ENCODE measurements around the gene ANKRD22. TPM values are rescaled to one million over a fixed set of nuclear protein-coding genes. Genes with fewer than 3 reads are reported as not detected.

The ANKRD22 gene
- total RNA-seq, result 1 to 10 TPM in 2 of 6 donors, under 1 TPM in 2, not detected in 2; 0.30 to 1.9 (median 1.1) TPM

DNA sequence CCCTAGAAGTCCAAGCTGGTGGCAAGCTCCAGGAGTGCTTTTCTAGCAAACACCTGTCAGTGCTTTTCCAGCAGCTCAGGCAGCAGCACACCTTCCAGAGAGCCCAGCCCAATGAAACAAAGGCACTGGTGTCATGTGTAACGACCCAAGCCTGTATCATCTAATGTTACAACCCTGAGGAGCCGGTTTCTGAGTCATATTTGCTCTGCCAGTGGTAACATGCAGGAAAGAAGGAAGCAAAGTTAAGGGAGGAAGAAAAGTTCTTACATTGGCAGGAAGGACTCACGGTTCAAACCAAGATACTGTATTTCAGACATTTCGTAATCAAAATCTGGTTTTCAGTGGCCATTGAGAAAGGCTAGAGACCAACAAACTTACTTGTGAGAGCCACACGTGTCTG is at the start of gene ANKRD22:
TSS of gene ANKRD22 (minus strand) at position 139 of the 400 bp plus-strand sequence. CDS start 237 bp downstream, outside the sequence.
- Histone ChIP-seq H3K4me1 (peaks cover 3 to 29% (median 24%) of the 10 kb centered on the region in 4 donors), H3K36me3 (no peaks in the 10 kb centered on the region), H3K27me3 (no peaks in the 10 kb centered on the region), H3K4me3 (no peak within 1 kb of the TSS), H3K27ac (peak within 1 kb of the TSS; percentile 5 to 71 (median 54)), H3K9me3 (no peaks in the 10 kb centered on the region)
- TF ChIP-seq, protein P1, sequence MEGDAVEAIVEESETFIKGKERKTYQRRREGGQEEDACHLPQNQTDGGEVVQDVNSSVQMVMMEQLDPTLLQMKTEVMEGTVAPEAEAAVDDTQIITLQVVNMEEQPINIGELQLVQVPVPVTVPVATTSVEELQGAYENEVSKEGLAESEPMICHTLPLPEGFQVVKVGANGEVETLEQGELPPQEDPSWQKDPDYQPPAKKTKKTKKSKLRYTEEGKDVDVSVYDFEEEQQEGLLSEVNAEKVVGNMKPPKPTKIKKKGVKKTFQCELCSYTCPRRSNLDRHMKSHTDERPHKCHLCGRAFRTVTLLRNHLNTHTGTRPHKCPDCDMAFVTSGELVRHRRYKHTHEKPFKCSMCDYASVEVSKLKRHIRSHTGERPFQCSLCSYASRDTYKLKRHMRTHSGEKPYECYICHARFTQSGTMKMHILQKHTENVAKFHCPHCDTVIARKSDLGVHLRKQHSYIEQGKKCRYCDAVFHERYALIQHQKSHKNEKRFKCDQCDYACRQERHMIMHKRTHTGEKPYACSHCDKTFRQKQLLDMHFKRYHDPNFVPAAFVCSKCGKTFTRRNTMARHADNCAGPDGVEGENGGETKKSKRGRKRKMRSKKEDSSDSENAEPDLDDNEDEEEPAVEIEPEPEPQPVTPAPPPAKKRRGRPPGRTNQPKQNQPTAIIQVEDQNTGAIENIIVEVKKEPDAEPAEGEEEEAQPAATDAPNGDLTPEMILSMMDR (IDR thresholded peaks at IDR 0.05), result no peak
- TF ChIP-seq EP300 (IDR thresholded peaks at IDR 0.05), result peak in 1 of 4 donors; percentile 6
- peak; percentile 11 to 22 for TF ChIP-seq POLR2AphosphoS5 (IDR thresholded peaks at IDR 0.05)
- peak in 1 of 4 donors; percentile 7 for TF ChIP-seq POLR2A (IDR thresholded peaks at IDR 0.05)
- DNase-seq (peak in 1 of 2 donors; percentile 87), ATAC-seq (ENCODE audit: low FRiP score in 2 of 2) (peak; percentile 84 to 91)
- 37 to 51% methylated on average over 5 of the region's 5 CpGs for WGBS, 2 donors

DNA sequence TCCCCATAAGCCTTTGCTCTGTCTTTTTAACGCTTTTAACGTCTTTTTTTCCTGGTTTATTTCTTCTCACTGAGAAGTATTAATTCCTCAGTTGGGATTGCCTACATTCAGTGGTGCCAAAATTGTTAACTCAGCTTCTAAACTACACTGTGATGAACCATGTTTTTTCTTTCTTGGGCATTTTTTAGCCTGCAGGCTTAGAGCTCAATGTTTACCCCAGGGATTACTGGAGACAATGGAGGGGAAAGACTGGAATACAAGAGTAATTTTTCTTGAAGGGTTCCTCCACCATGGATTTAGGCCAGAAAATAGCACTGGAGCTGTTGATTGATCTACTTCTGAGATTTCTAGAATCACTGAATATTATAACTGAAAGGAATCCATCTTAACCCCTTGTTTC is 48.2 kb upstream of the ANKRD22 start:
- Histone ChIP-seq H3K9me3 (no peaks in the 10 kb centered on the region), H3K27me3 (no peaks in the 10 kb centered on the region), H3K27ac (no peak overlapping the region), H3K4me3 (no peak overlapping the region), H3K36me3 (peaks cover 0 to 5% (median 0%) of the 10 kb centered on the region in 4 donors), H3K4me1 (peaks cover 0 to 5% (median 0%) of the 10 kb centered on the region in 4 donors)
- TF ChIP-seq, protein P1 (IDR thresholded peaks at IDR 0.05), result no peak
- TF ChIP-seq POLR2AphosphoS5 (IDR thresholded peaks at IDR 0.05) (no peak), POLR2A (IDR thresholded peaks at IDR 0.05) (no peak), EP300 (IDR thresholded peaks at IDR 0.05) (no peak)
- DNase-seq (no peak), ATAC-seq (ENCODE audit: low FRiP score in 2 of 2) (no peak)
- WGBS, 2 donors, result 88 to 94% methylated on average over 2 of the region's 2 CpGs

- ATAC-seq (ENCODE audit: low FRiP score in 2 of 2) (no peak), DNase-seq (no peak)
- 94 to 100% methylated on average over 3 of the region's 3 CpGs for whole genome bisulfite sequencing, 2 donors
- TF ChIP-seq POLR2A (IDR thresholded peaks at IDR 0.05), result no peak
- no peak for TF ChIP-seq POLR2AphosphoS5 (IDR thresholded peaks at IDR 0.05)
- TF ChIP-seq, protein P1 (IDR thresholded peaks at IDR 0.05), result no peak
- TF ChIP-seq EP300 (IDR thresholded peaks at IDR 0.05), result no peak
- H3K9me3 ChIP-seq, result no peaks in the 10 kb centered on the region
- peaks cover 0 to 5% (median 0%) of the 10 kb centered on the region in 4 donors for H3K36me3 ChIP-seq
- H3K4me3 ChIP-seq, result no peak overlapping the region
- peaks cover 0 to 10% (median 1%) of the 10 kb centered on the region in 4 donors for H3K4me1 ChIP-seq
- H3K27ac ChIP-seq, result no peak overlapping the region
- H3K27me3 ChIP-seq, result no peaks in the 10 kb centered on the region
These were observed 47.1 kb upstream of the ANKRD22 start for GRCh38 chr10:88898727-88899126.

DNA sequence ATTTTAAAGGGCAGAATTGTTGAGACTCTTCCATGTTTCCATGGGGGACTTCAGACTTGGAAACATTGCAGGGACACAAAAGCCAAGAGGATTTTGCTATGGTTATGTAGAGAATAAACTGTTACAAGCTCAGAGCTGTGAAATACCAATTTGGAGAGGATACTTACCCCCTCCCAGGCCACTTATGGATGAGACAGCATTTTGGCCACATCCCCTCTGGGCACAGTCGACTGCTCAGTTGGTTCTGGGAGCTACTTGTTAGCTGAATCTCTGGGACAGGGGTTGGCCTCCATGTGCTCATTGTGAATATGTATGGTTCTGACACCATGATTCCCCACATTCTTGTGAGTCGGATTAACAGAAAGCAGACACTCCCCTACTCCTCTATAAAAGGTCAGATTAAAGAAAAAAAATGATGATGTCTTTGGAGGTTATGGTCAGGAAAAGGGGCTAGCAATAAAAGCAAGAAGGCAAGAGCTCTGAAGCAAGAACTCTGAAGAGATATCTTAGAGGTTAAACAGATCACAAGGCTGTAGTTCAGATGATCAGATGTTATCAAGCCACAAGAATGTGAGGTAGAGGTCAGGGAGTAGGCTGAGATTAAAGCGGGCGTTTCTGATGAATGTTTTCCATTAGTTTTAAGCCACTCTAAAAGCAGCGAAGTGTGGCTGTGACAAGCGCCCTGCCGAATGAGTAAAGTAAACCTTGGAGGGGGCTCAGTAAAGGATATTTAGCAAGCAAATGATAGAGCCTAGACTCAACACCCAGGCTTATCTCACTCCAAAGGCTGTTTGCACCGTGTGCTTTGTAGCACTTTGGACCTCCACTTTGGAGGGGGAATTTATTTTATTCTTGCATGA is 45.6 kb upstream of the ANKRD22 start:
- TF ChIP-seq, protein P1 (IDR thresholded peaks at IDR 0.05), result no peak
- TF ChIP-seq POLR2AphosphoS5 (IDR thresholded peaks at IDR 0.05) (no peak), POLR2A (IDR thresholded peaks at IDR 0.05) (no peak), EP300 (IDR thresholded peaks at IDR 0.05) (no peak)
- ATAC-seq (ENCODE audit: low FRiP score in 2 of 2), result peak in 1 of 2 donors; percentile 42
- no peak for DNase-seq

More for the DNA sequence above, 45.6 kb upstream of the ANKRD22 start:
- no peaks in the 10 kb centered on the region for H3K9me3 ChIP-seq
- no peak overlapping the region for H3K4me3 ChIP-seq
- no peaks in the 10 kb centered on the region for H3K27me3 ChIP-seq
- peaks cover 0 to 10% (median 1%) of the 10 kb centered on the region in 4 donors for H3K4me1 ChIP-seq
- peak overlapping the region in 3 of 4 donors; percentile 7 to 45 (median 25) for H3K27ac ChIP-seq
- H3K36me3 ChIP-seq, result no peaks in the 10 kb centered on the region
- WGBS, 2 donors, result 56 to 69% methylated on average over 8 of the region's 8 CpGs

Data from upper lobe of left lung (tissue), 6 donors.